Spleen (tissue), 11 donors: ENCODE data around the gene PDIA3. TPM values are rescaled to one million over a fixed set of nuclear protein-coding genes. Genes with fewer than 3 reads are reported as not detected.

Experiments
- DNase-seq: peaks from one replicate; pipeline ENCODE4 v3.0.0-alpha.2; 2020
- H3K27ac ChIP-seq, 8 donors: fragments of 200-600 bp; sonication (generic) in 7 of 8; 1 replicate in 4 of 8; 2 replicates in 4 of 8; pipeline versions ENCODE4 v1.5.0 to v1.8.0; 2016 to 2021; ENCODE audit warnings: inconsistent platforms in 4 of 8, mild to moderate bottlenecking in 4 of 8, moderate library complexity in 1 of 8
- H3K27me3 ChIP-seq, 7 donors: fragments of 200-600 bp; sonication (generic) in 6 of 7; replicated peaks in 1 of 7; 1 replicate in 4 of 7; 2 replicates in 3 of 7; pipeline versions ENCODE4 v1.5.0 to v1.8.0; 2016 to 2021; ENCODE audit warnings: inconsistent platforms in 3 of 7, mild to moderate bottlenecking in 1 of 7
- H3K36me3 ChIP-seq, 6 donors: fragments of 200-600 bp; sonication (generic) in 5 of 6; 1 replicate in 4 of 6; 2 replicates in 2 of 6; pipeline versions ENCODE4 v1.5.0 to v1.8.0; 2016 to 2021; ENCODE audit warnings: inconsistent platforms in 2 of 6
- H3K4me1 ChIP-seq, 6 donors: fragments of 200-600 bp; sonication (generic) in 5 of 6; 1 replicate in 3 of 6; 2 replicates in 3 of 6; pipeline versions ENCODE4 v1.5.0 to v1.8.0; 2016 to 2021; ENCODE audit warnings: inconsistent platforms in 3 of 6
- H3K4me3 ChIP-seq, 8 donors: fragments of 200-600 bp; sonication (generic) in 7 of 8; 1 replicate in 4 of 8; 2 replicates in 4 of 8; pipeline versions ENCODE4 v1.5.0 to v1.8.0; 2016 to 2021; ENCODE audit warnings: inconsistent platforms in 4 of 8, mild to moderate bottlenecking in 4 of 8, moderate library complexity in 2 of 8
- H3K9me3 ChIP-seq, 8 donors: fragments of 200-600 bp; sonication (generic) in 7 of 8; 1 replicate in 4 of 8; 2 replicates in 4 of 8; pipeline versions ENCODE4 v1.5.0 to v1.8.0; 2016 to 2021; ENCODE audit warnings: inconsistent platforms in 4 of 8
- POLR2A ChIP-seq, 3 donors: fragments of 450-650 bp; IDR thresholded peaks; one replicate each; pipeline ENCODE4 v1.5.1; 2017; ENCODE audit warnings: antibody characterized with exemption in 3 of 3, mild to moderate bottlenecking in 1 of 3
- POLR2AphosphoS5 ChIP-seq, 3 donors: sonication (generic); formaldehyde crosslinking; IDR thresholded peaks; one replicate each; pipeline ENCODE4 v1.5.1; 2017; ENCODE audit warnings: antibody characterized with exemption in 3 of 3
- WGBS, 5 donors: extraction: QIAGEN DNeasy Blood & Tissue Kit in 3 of 5; methylation state at CpG; one replicate each; pipeline versions ENCODE4 v1.1.5 to v1.1.7; 2013 to 2018; 5-methylcytosine and 5-hydroxymethylcytosine counted together
- intact Hi-C: fragments of 100-400 bp; cut with DNase I; formaldehyde crosslinking; loops from one replicate; pipeline ENCODE4 v1.15.0; 2023; ENCODE audit warnings: low total_unique reads
- polyA plus RNA-seq, 3 donors: library from polyadenylated mRNA; stranded (reverse); fragments of 200-250 nt; gene quantifications; one replicate each; pipeline ENCODE4 v1.2.1, GENCODE V29; 2013
- total RNA-seq, 7 donors: library from RNA; depleted of rRNA in 3 of 7; stranded (reverse); fragments of >200 nt in 3 of 7; fragmentation: NEBNext Ultra II Directional in 4 of 7; extraction: Animal tissue kit (Norgen Biotek cat#: 25700) in 4 of 7; gene quantifications; one replicate each; pipeline versions ENCODE4 v1.1.0 to v1.2.1, GENCODE V29; 2016 to 2021
- TF ChIP-seq, protein P1 (sequence below), 11 experiments: fragments of 200-600 bp in 7 of 11; fragments of 450-650 bp in 4 of 11; sonication (generic) in 4 of 11; IDR thresholded peaks in 8 of 11; conservative IDR thresholded peaks in 3 of 11; 1 replicate in 7 of 11; 2 replicates in 4 of 11; pipeline versions ENCODE4 v1.4.0 to v1.8.0; 2016 to 2021; ENCODE audit warnings: antibody characterized with exemption in 11 of 11, inconsistent platforms in 4 of 11, mild to moderate bottlenecking in 1 of 11
- donor health status: healthy with polysubstance abuse.
- donor health status: DM: no; HTN: no; CAD: no; lungs with moderate emphysema.
- donor health status: DM: no; HTN: no; CAD: no.
- donor health status: Bipolar disorder and iron deficiency.
- donor health status: healthy.
- donor health status: DM: no; HTN: no; CAD: no.
- donor health status: DM: yes; HTN: yes; CAD: no.

The PDIA3 gene
- total and polyA plus RNA-seq, 10 donors: 104 to 311 (median 159) TPM

DNA sequence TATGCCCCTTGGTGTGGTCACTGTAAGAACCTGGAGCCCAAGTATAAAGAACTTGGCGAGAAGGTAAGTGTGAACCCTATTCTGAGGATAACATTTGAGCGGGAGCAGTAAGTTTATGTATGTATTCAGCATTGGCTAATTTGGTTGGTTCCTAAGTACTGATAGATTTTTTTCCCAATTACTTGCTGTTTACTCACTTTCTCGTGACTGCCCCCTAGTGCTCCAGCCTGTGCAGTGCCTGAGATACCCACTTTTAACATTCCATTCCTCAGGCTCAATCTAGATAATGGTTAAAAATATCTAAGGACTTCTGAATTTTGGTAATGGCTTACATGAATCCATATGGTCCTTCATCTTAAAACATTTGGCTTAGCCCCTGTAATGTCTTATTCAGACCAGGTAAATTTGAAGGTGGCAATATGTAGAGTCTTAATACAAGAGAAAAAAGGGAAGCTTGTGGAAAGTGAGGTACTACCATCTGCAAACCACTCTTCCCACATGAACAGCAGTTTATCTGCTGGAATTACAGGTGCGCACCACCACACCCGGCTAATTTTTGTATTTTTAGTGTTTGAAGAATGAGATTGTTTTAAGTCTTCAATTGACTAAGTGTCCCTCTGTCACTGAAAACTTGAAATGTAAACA is 23.5 kb downstream of the PDIA3 start:
- TF ChIP-seq, protein P1, sequence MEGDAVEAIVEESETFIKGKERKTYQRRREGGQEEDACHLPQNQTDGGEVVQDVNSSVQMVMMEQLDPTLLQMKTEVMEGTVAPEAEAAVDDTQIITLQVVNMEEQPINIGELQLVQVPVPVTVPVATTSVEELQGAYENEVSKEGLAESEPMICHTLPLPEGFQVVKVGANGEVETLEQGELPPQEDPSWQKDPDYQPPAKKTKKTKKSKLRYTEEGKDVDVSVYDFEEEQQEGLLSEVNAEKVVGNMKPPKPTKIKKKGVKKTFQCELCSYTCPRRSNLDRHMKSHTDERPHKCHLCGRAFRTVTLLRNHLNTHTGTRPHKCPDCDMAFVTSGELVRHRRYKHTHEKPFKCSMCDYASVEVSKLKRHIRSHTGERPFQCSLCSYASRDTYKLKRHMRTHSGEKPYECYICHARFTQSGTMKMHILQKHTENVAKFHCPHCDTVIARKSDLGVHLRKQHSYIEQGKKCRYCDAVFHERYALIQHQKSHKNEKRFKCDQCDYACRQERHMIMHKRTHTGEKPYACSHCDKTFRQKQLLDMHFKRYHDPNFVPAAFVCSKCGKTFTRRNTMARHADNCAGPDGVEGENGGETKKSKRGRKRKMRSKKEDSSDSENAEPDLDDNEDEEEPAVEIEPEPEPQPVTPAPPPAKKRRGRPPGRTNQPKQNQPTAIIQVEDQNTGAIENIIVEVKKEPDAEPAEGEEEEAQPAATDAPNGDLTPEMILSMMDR (IDR thresholded peaks at IDR 0.05 in 8 of 11, conservative IDR thresholded peaks at IDR 0.05 in 3 of 11): peak; percentile 51 to 88 (median 77)
- TF ChIP-seq POLR2A (IDR thresholded peaks at IDR 0.05): no peak
- Histone ChIP-seq H3K4me3 (no peak overlapping the region), H3K27ac (peak overlapping the region in 1 of 8 donors; percentile 56), H3K9me3 (no peaks in the 10 kb centered on the region), H3K4me1 (peaks cover 0 to 18% (median 10%) of the 10 kb centered on the region in 6 donors), H3K27me3 (no peaks in the 10 kb centered on the region), H3K36me3 (peaks cover 4 to 97% (median 89%) of the 10 kb centered on the region in 6 donors)
- DNase-seq: no peak
- intact Hi-C loops: no loop called here
- WGBS, 5 donors: 59 to 65% (median 62%) methylated on average over 5 of the region's 5 CpGs

DNA sequence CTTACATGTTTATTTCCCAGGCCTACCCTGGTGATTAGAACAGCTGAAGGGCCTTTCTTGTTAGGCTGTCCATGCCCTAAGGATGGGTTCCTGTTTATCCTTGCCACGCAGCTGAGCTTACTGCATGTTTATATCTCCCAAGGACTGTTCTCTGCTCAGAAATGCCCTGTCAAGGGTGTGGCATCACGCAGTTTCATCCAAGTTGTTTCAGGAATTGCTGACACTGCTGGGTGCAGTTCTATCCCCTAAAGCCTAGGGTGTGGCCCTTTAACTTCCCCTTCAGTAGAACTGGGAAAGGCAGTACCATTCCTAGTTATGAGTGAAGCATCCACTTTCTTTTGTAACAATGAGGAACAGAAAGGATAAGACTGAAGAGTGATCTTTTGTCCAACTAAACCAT is 25.6 kb downstream of the PDIA3 start:
- H3K27me3 ChIP-seq: no peaks in the 10 kb centered on the region
- H3K4me1 ChIP-seq: peaks cover 0 to 36% (median 19%) of the 10 kb centered on the region in 6 donors
- peaks cover 0 to 76% (median 68%) of the 10 kb centered on the region in 6 donors for H3K36me3 ChIP-seq
- H3K27ac ChIP-seq: peak overlapping the region in 5 of 8 donors; percentile 10 to 56 (median 33)
- H3K4me3 ChIP-seq: no peak overlapping the region
- no peaks in the 10 kb centered on the region for H3K9me3 ChIP-seq
- DNase-seq: no peak
- WGBS, 5 donors: 63 to 75% (median 69%) methylated on average over 2 of the region's 2 CpGs
- intact Hi-C loops: no loop called here
- TF ChIP-seq POLR2A (IDR thresholded peaks at IDR 0.05) (no peak), POLR2AphosphoS5 (IDR thresholded peaks at IDR 0.05) (peak in 1 of 3 donors; percentile 62)

DNA sequence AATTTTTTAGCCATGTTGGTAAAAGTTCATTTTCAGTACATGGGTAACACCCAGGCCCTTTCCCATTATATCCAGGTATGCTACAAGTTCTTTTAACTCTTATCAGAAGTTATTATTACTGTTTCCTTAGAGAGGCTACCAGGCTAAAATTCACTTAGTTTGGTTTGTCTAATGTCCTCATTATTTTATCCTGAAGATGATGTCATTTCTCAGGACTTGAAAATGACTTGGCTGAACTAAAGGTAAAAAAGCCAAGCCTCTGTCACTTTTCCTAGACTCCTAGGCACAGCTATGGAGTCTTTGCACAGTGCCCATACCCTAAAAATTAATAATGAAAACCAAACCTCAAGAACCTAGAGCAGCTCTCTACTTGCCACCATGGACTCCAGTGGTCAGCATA is 26.4 kb downstream of the PDIA3 start:
- no peak for TF ChIP-seq POLR2A (IDR thresholded peaks at IDR 0.05)
- TF ChIP-seq, protein P1 (IDR thresholded peaks at IDR 0.05 in 8 of 11, conservative IDR thresholded peaks at IDR 0.05 in 3 of 11): no peak
- TF ChIP-seq POLR2AphosphoS5 (IDR thresholded peaks at IDR 0.05): no peak
- DNase-seq: no peak
- Histone ChIP-seq H3K36me3 (peaks cover 0 to 68% (median 60%) of the 10 kb centered on the region in 6 donors), H3K9me3 (no peaks in the 10 kb centered on the region), H3K27ac (peak overlapping the region in 2 of 8 donors; percentile 15 to 56), H3K4me3 (no peak overlapping the region), H3K4me1 (peaks cover 2 to 43% (median 24%) of the 10 kb centered on the region in 6 donors), H3K27me3 (no peaks in the 10 kb centered on the region)
- intact Hi-C loops: no loop called here

DNA sequence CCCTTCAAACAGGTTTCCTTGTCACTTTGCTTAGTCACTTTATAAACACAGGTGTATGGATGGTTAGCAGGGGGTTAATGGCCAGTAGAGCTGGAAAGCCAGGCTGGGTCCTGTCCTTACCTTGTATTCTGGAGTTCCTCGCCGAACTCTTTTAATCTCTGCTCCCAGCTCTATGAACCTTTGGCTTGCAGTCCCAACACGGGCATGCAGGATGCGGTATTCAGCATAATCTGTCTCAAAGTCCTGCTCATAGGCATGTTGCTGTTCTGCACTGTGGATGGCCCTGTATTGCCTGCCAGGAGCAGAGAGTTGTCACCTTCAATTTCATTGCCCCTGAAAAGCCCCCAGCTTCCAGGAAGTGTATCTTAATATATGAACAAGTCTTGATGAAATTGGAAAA is 27.8 kb downstream of the PDIA3 start:
- TF ChIP-seq, protein P1 (IDR thresholded peaks at IDR 0.05 in 8 of 11, conservative IDR thresholded peaks at IDR 0.05 in 3 of 11): no peak
- TF ChIP-seq POLR2A (IDR thresholded peaks at IDR 0.05) (no peak), POLR2AphosphoS5 (IDR thresholded peaks at IDR 0.05) (no peak)
- H3K4me1 ChIP-seq: peaks cover 9 to 50% (median 31%) of the 10 kb centered on the region in 6 donors
- 78 to 88% (median 86%) methylated on average over 4 of the region's 4 CpGs for WGBS, 5 donors
- DNase-seq: no peak
- peaks cover 0 to 53% (median 46%) of the 10 kb centered on the region in 6 donors for H3K36me3 ChIP-seq
- no peaks in the 10 kb centered on the region for H3K27me3 ChIP-seq
- H3K4me3 ChIP-seq: no peak overlapping the region
- H3K9me3 ChIP-seq: no peaks in the 10 kb centered on the region
- no peak overlapping the region for H3K27ac ChIP-seq
- intact Hi-C loops: no loop called here
